DND-41 (cell line): ENCODE measurements around the gene USH1G.

ENCODE experiments used
- ATAC-seq: fragments of 200-7000 bp; cut with Tn5 transposase; 3 replicates; pipeline ENCODE4 v1.9.1; 2021; ENCODE audit warnings: low read depth; ENCODE audit not compliant: insufficient read depth
- DNase-seq: peaks from one replicate; pipeline ENCODE4 v3.0.0-alpha.2; 2020
- H2AFZ ChIP-seq: 2 replicates; pipeline ENCODE4 v1.6.0; 2012; ENCODE audit warnings: low read depth, low read length
- H3K27ac ChIP-seq: 2 replicates; pipeline ENCODE4 v1.5.1; 2012; ENCODE audit warnings: low read length, inconsistent platforms
- H3K27me3 ChIP-seq: fragments of 200-600 bp; sonication (generic); 2 replicates; pipeline ENCODE4 v1.6.0; 2012; ENCODE audit warnings: low read length, mild to moderate bottlenecking, inconsistent platforms; ENCODE audit not compliant: insufficient read depth, poor library complexity
- H3K36me3 ChIP-seq: 2 replicates; pipeline ENCODE4 v1.5.1; 2012; ENCODE audit warnings: low read length, inconsistent platforms; ENCODE audit not compliant: insufficient read depth
- H3K4me1 ChIP-seq: 2 replicates; pipeline ENCODE4 v1.5.1; 2012; ENCODE audit warnings: mild to moderate bottlenecking, low read length; ENCODE audit not compliant: insufficient read depth
- H3K4me2 ChIP-seq: 2 replicates; pipeline ENCODE4 v1.6.0; 2012; ENCODE audit warnings: mild to moderate bottlenecking, moderate library complexity, low read length, inconsistent platforms; ENCODE audit not compliant: insufficient read depth
- H3K4me3 ChIP-seq, 2 experiments: fragments of 200-600 bp in 1 of 2; shearing (Covaris generic) in 1 of 2; 2 replicates each; pipeline ENCODE4 v1.5.1; 2012 to 2016; ENCODE audit warnings: inconsistent platforms in 2 of 2, low read length in 2 of 2, mild to moderate bottlenecking in 2 of 2, low read depth in 1 of 2, moderate library complexity in 1 of 2
- H3K79me2 ChIP-seq: 2 replicates; pipeline ENCODE4 v1.6.0; 2012; ENCODE audit warnings: low read length, inconsistent platforms; ENCODE audit not compliant: insufficient read depth
- H3K9ac ChIP-seq: 2 replicates; pipeline ENCODE4 v1.6.0; 2012; ENCODE audit warnings: low read depth, mild to moderate bottlenecking, inconsistent platforms, low read length, moderate library complexity
- H3K9me3 ChIP-seq: 2 replicates; pipeline ENCODE4 v1.5.1; 2012; ENCODE audit warnings: low read length, moderate library complexity, mild to moderate bottlenecking, inconsistent platforms; ENCODE audit not compliant: insufficient read depth, severe bottlenecking
- H4K20me1 ChIP-seq: 2 replicates; pipeline ENCODE4 v1.6.0; 2012; ENCODE audit warnings: low read length; ENCODE audit not compliant: insufficient read depth
- EZH2 ChIP-seq: IDR thresholded peaks from 3 replicates; pipeline ENCODE4 v1.6.1; 2012; ENCODE audit warnings: borderline replicate concordance, low read depth, mild to moderate bottlenecking, moderate library complexity, low read length, inconsistent platforms; ENCODE audit not compliant: severe bottlenecking
- TF ChIP-seq, protein P1 (sequence below): IDR thresholded peaks from 2 replicates; pipeline ENCODE4 v1.5.1; 2012; ENCODE audit warnings: borderline replicate concordance, low read length, moderate library complexity, mild to moderate bottlenecking; ENCODE audit not compliant: poor library complexity, severe bottlenecking; ENCODE audit errors: extremely low read depth

The USH1G gene

DNA sequence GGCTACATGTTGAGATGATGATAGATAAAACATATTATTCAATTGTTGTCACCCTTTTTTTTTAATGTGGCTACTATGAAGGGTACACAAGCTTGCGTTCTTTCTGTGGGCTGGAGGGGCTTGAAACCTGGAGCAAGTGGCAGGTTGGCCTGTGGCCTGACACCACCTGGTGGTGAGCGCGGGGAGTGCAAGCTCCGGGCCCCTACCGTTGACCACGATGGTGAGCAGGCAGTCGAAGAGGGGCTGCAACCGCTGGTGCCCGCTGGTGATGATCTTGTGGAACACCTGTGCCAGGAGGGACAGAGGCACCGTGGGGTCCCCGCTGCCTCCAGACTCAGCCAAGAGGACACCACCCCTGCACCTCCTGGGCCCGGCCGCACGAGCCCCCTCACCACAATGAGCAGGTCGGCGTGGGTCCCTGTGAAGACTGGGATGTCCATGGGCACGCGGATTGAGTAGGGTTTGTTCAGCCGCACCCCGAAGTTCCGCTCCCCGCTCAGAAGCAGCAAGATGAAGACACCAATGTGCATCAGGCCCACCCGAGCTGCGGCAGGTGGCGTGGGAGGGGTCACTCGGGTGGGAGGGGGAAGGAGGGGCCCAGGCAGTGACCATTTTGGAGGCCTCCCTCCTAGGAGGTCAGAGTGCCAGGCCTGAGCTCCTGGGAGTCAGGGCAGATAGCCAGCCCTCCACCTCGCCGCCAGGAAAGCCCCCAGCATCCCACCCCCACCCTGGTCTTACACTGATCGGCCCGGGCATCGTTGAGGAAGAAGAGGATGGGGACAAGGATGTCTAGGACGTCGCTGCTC is 35.1 kb upstream of the USH1G start:
- no peaks in the 10 kb centered on the region for H3K9me3 ChIP-seq
- no peak overlapping the region for H3K4me2 ChIP-seq
- ATAC-seq = peak; percentile 74
- no peak overlapping the region for H2AFZ ChIP-seq
- no peak overlapping the region for H3K9ac ChIP-seq
- no peak for TF ChIP-seq EZH2
- TF ChIP-seq, protein P1, sequence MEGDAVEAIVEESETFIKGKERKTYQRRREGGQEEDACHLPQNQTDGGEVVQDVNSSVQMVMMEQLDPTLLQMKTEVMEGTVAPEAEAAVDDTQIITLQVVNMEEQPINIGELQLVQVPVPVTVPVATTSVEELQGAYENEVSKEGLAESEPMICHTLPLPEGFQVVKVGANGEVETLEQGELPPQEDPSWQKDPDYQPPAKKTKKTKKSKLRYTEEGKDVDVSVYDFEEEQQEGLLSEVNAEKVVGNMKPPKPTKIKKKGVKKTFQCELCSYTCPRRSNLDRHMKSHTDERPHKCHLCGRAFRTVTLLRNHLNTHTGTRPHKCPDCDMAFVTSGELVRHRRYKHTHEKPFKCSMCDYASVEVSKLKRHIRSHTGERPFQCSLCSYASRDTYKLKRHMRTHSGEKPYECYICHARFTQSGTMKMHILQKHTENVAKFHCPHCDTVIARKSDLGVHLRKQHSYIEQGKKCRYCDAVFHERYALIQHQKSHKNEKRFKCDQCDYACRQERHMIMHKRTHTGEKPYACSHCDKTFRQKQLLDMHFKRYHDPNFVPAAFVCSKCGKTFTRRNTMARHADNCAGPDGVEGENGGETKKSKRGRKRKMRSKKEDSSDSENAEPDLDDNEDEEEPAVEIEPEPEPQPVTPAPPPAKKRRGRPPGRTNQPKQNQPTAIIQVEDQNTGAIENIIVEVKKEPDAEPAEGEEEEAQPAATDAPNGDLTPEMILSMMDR = peak; percentile 94
- H3K27me3 ChIP-seq = peaks cover 4% of the 10 kb centered on the region
- H3K4me3 ChIP-seq = no peak overlapping the region
- no peaks in the 10 kb centered on the region for H4K20me1 ChIP-seq
- no peaks in the 10 kb centered on the region for H3K36me3 ChIP-seq
- no peaks in the 10 kb centered on the region for H3K79me2 ChIP-seq
- DNase-seq = peak; percentile 81
- H3K27ac ChIP-seq = no peak overlapping the region
- H3K4me1 ChIP-seq = peaks cover 3% of the 10 kb centered on the region; the same call in 1 of the 2 replicates

DNA sequence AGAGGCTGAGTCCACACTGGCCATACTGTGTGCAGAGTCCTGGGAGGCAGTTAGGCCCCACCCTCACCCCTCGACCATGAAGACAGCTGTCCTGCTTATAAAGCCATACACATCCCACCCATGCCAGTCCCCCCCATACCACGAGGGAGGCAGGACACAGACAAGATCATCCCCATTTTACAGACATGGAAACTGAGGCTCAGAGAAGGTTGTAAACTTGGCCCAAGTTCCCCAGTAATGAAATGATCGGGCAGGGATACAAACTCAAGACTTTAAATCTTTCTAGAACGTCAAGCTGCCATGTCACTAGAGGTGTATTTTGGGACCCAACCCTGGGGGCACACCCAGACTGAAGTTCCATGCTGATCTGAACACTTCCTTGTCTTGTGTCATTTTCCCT is 33.0 kb upstream of the USH1G start:
- no peak overlapping the region for H3K9ac ChIP-seq
- no peaks in the 10 kb centered on the region for H3K79me2 ChIP-seq
- H2AFZ ChIP-seq = no peak overlapping the region
- H3K4me3 ChIP-seq = no peak overlapping the region
- H3K9me3 ChIP-seq = no peaks in the 10 kb centered on the region
- H3K27me3 ChIP-seq = peaks cover 4% of the 10 kb centered on the region
- no peaks in the 10 kb centered on the region for H4K20me1 ChIP-seq
- no peak overlapping the region for H3K4me2 ChIP-seq
- no peak for DNase-seq
- TF ChIP-seq, protein P1 = no peak
- no peak for TF ChIP-seq EZH2
- no peaks in the 10 kb centered on the region for H3K4me1 ChIP-seq
- H3K36me3 ChIP-seq = no peaks in the 10 kb centered on the region
- H3K27ac ChIP-seq = no peak overlapping the region
- no peak for ATAC-seq

DNA sequence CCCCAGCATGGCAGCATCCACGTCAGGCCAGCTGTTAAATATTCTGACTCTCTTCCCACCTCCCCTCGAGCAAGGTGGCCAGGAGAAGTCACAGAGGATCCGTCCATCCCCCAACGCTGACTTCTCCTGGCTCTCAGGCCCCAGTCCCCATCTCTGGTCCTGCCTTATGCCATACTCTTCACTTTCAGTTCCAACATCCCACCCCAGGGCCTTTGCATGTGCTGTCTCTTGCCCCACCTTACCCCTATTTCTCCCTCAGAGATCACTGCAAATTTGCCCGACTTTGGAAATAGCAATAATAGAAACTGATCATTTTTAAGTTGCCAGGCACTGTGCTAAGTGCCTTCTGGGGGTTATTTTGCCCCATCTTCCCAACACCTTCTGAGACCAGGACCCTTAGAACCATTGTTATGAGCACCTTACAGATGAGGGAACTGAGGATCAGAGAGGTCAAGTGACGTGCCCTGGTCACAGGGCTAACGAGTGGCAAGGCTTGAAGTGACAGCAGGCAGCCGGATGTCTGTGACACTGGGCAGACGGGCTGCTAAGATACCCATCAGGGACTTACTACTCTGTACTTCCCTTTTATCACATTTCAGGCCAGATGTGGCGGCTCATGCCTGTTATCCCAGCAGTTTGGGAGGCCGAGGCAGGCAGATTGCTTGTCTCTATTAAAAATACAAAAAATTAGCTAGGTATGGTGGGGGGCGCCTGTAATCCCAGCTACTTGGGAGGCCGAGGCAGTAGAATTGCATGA is 31.8 kb upstream of the USH1G start:
- H3K4me1 ChIP-seq = no peaks in the 10 kb centered on the region
- ATAC-seq (no peak), DNase-seq (no peak)
- no peaks in the 10 kb centered on the region for H3K36me3 ChIP-seq
- H3K4me3 ChIP-seq = no peak overlapping the region
- H3K79me2 ChIP-seq = no peaks in the 10 kb centered on the region
- H4K20me1 ChIP-seq = no peaks in the 10 kb centered on the region
- H2AFZ ChIP-seq = no peak overlapping the region
- no peak for TF ChIP-seq EZH2
- TF ChIP-seq, protein P1 = no peak
- no peaks in the 10 kb centered on the region for H3K9me3 ChIP-seq
- no peak overlapping the region for H3K4me2 ChIP-seq
- H3K27ac ChIP-seq = no peak overlapping the region
- H3K27me3 ChIP-seq = no peaks in the 10 kb centered on the region
- no peak overlapping the region for H3K9ac ChIP-seq
